Lung (tissue), 12 donors: Measurements from ENCODE around the gene SHROOM4. TPM values are rescaled to one million over a fixed set of nuclear protein-coding genes. Genes with fewer than 3 reads are reported as not detected.

Source experiments
- ATAC-seq: fragments of 200-7000 bp; cut with Tn5 transposase; one replicate; pipeline ENCODE4 v1.9.1; 2020; ENCODE audit warnings: moderate number of reproducible peaks; ENCODE audit not compliant: insufficient read depth, low FRiP score
- DNase-seq, 3 donors: peaks; one replicate each; pipeline ENCODE4 v3.0.0-alpha.2; 2013 to 2017
- H3K27ac ChIP-seq, 2 donors: one replicate each; pipeline ENCODE4 v1.5.1; 2013; ENCODE audit warnings: mild to moderate bottlenecking in 2 of 2, moderate library complexity in 2 of 2, control low read depth in 1 of 2, inconsistent platforms in 1 of 2, low read depth in 1 of 2, low read length in 1 of 2
- H3K27me3 ChIP-seq, 3 donors: one replicate each; pipeline ENCODE4 v1.5.1; 2013; ENCODE audit warnings: low read length in 2 of 3; ENCODE audit not compliant: control insufficient read depth in 3 of 3, insufficient read depth in 3 of 3
- H3K36me3 ChIP-seq, 4 donors: one replicate each; pipeline ENCODE4 v1.5.1; 2013; ENCODE audit warnings: low read length in 4 of 4, mild to moderate bottlenecking in 1 of 4, moderate library complexity in 1 of 4; ENCODE audit not compliant: control insufficient read depth in 4 of 4, insufficient read depth in 4 of 4
- H3K4me1 ChIP-seq, 5 donors: one replicate each; pipeline ENCODE4 v1.5.1; 2013; ENCODE audit warnings: low read length in 5 of 5, mild to moderate bottlenecking in 2 of 5, moderate library complexity in 1 of 5; ENCODE audit not compliant: control insufficient read depth in 5 of 5, insufficient read depth in 5 of 5
- H3K4me3 ChIP-seq: one replicate; pipeline ENCODE4 v1.5.1; 2013; ENCODE audit warnings: mild to moderate bottlenecking, control low read depth, moderate library complexity
- H3K9ac ChIP-seq, 2 donors: one replicate each; pipeline ENCODE4 v1.5.1; 2013; ENCODE audit warnings: low read length in 2 of 2, control low read depth in 1 of 2; ENCODE audit not compliant: insufficient read depth in 1 of 2
- H3K9me3 ChIP-seq, 4 donors: one replicate each; pipeline ENCODE4 v1.5.1; 2013; ENCODE audit warnings: low read length in 3 of 4, mild to moderate bottlenecking in 1 of 4, moderate library complexity in 1 of 4; ENCODE audit not compliant: control insufficient read depth in 4 of 4, insufficient read depth in 3 of 4
- CTCF ChIP-seq: IDR thresholded peaks from 2 replicates; pipeline ENCODE4 v1.5.1; 2012; ENCODE audit warnings: mild to moderate bottlenecking; ENCODE audit errors: control extremely low read depth, extremely low read depth
- WGBS, 2 donors: extraction: QIAGEN DNeasy Blood & Tissue Kit; methylation state at CpG; one replicate each; pipeline ENCODE4 v1.1.7; 2013; 5-methylcytosine and 5-hydroxymethylcytosine counted together
- polyA plus RNA-seq, 2 donors: library from polyadenylated mRNA; stranded (reverse); fragments of 200-250 nt; gene quantifications; one replicate each; pipeline ENCODE4 v1.2.1, GENCODE V29; 2013
- total RNA-seq, 2 donors: library from RNA; depleted of rRNA in 1 of 2; stranded (reverse); fragments of >200 nt in 1 of 2; gene quantifications; one replicate each; pipeline ENCODE4 v1.2.1, GENCODE V29; 2014 to 2021
- donor health status: control.
- donor health status: control.
- donor health status: Bipolar disorder and iron deficiency.
- donor health status: healthy.
- donor health status: DM: yes; HTN: yes; CAD: no.

The SHROOM4 gene
- total and polyA plus RNA-seq, 4 donors, result 6.8 to 63.3 (median 18.9) TPM

GRCh38 chrX:50618788-50619558, 195.0 kb downstream of the SHROOM4 start:
- WGBS, 2 donors, result 38 to 73% methylated on average over 12 of the region's 12 CpGs
- H3K9me3 ChIP-seq, result peaks cover 0 to 2% (median 0%) of the 10 kb centered on the region in 4 donors
- H3K27me3 ChIP-seq, result peaks cover 0 to 10% (median 9%) of the 10 kb centered on the region in 3 donors
- peaks cover 0 to 3% (median 0%) of the 10 kb centered on the region in 5 donors for H3K4me1 ChIP-seq
- H3K36me3 ChIP-seq, result peaks cover 0 to 1% (median 0%) of the 10 kb centered on the region in 4 donors
- peak overlapping the region; percentile 9 to 31 for H3K27ac ChIP-seq
- H3K4me3 ChIP-seq, result no peak overlapping the region
- ATAC-seq (no peak), DNase-seq (no peak)
- H3K9ac ChIP-seq, result no peak overlapping the region
- TF ChIP-seq CTCF, result no peak

DNA sequence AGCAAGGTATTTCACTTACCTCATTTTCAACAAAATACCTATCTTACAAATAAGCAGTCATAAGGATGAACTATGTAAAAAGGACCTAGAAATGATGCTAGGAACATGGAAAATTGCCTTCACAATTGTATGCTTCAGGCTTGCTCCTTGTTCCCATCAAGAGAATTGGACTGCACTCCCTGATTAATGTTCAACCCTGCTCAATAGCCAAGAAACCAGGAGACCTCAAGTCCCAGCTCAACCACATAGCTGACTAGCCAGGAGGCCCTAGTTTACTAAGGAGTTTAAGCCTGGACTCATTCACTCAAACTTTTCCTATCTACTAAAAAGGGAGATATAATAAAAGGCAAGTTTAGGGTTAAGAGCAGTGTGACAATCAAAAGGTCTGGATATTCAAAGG, 196.8 kb downstream of the SHROOM4 start:
- H3K4me1 ChIP-seq, result peaks cover 0 to 3% (median 0%) of the 10 kb centered on the region in 5 donors
- no peak overlapping the region for H3K4me3 ChIP-seq
- H3K9ac ChIP-seq, result no peak overlapping the region
- ATAC-seq (no peak), DNase-seq (no peak)
- no peak overlapping the region for H3K27ac ChIP-seq
- H3K27me3 ChIP-seq, result peaks cover 0 to 16% (median 13%) of the 10 kb centered on the region in 3 donors
- no peak for TF ChIP-seq CTCF
- H3K36me3 ChIP-seq, result peaks cover 0 to 1% (median 0%) of the 10 kb centered on the region in 4 donors
- H3K9me3 ChIP-seq, result peaks cover 0 to 2% (median 0%) of the 10 kb centered on the region in 4 donors

- DNase-seq (no peak), ATAC-seq (no peak)
- H3K9ac ChIP-seq, result no peak overlapping the region
- H3K4me1 ChIP-seq, result peaks cover 0 to 3% (median 0%) of the 10 kb centered on the region in 5 donors
- TF ChIP-seq CTCF, result no peak
- H3K27me3 ChIP-seq, result peaks cover 0 to 16% (median 9%) of the 10 kb centered on the region in 3 donors
- no peak overlapping the region for H3K4me3 ChIP-seq
- H3K9me3 ChIP-seq, result peaks cover 0 to 2% (median 0%) of the 10 kb centered on the region in 4 donors
- WGBS, 2 donors, result 74 to 85% methylated on average over 8 of the region's 8 CpGs
- peaks cover 0 to 1% (median 0%) of the 10 kb centered on the region in 4 donors for H3K36me3 ChIP-seq
- H3K27ac ChIP-seq, result no peak overlapping the region
Observed at GRCh38 chrX:50615570-50616158, 198.3 kb downstream of the SHROOM4 start.
